ENCODE results near the gene RAPGEF5.

Gene RAPGEF5

GRCh38 chr7:22255834-22256233 lies 101.1 kb downstream of the RAPGEF5 start:
- no peak for DNase-seq

DNA sequence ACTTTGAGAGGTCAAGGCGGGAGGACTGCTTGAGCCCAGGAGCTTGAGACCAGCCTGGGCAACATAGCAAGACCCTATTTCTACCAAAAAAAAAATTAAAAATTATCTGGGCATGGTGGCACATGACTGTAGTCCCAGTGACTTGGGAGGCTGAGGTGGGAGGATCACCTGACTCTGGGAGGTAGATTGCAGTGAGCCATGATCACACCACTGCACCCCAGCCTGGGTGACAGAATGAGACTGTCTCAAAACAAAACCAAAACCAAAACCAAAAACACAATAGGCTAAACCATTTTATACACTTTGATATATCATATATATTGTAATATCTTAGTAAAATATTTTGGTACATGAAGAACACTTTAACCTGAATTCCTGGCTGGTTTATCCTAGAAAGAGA lies 101.6 kb downstream of the RAPGEF5 start:
- no peak for DNase-seq

DNA sequence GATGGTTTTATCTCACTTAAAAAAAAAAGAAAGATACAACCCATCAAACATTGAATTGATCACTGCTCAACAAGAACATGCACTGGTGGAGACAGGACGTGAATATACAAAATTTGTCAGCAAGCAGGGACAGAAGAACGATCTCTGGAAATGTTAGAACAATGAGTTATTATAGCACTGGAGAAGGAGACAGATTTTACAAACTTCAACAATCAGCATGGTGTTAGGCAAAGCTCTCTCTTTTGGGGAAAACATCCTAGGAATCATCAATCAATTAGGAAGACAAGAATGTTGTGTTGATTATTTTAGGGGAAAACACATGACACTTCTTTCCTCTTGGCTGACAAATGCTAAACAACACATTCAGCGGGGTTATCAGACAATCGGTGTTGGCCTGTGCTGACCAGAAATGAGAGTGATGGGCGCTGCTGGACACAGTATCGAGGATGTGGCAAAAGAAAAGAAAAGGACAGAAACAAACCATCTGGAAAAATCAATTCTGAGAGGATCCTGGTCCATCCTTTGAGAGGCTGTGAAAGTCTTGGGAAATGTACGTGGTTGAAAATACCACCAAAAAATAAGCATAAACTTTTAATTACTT lies 103.9 kb downstream of the RAPGEF5 start:
- no peak for DNase-seq

DNA sequence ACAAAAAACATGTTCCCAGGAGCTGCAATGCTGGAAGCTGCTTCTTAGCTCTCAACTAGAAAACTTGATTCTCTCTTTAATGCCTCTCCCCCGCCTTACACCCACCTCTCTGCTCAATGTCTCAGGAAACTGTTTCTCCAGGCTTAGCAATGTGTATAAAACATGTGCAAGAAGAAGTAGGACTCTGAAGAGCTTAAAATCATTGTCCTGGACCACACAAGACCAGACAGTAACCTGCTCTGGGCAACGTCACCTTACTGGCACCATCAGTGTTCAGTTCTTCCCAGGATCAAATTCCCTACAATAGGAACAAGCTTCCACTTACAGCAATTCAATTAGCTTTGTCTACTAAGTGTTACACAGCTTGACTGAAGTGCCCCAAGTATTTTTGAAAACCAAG lies 104.9 kb downstream of the RAPGEF5 start:
- DNase-seq: no peak

DNA sequence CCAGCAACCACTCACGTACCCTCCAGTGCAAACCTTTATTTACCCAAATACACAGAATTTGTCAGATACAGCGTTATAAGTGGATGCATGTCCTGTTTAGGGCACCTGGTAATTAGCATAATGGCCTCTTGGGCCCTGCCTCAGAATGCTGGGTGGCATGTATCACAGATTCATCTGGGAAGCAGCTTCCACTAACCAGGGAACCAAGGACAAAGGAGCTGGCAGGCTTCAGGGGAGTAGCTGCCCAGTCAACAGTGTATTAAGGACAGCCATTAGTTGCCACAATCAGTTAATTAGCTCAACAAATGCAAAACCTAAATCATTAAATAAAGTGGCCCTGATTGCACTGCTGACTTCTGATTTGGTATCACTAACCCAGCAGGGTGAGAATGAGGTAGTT lies 105.7 kb downstream of the RAPGEF5 start:
- DNase-seq: no peak

- no peak for DNase-seq
Measured at GRCh38 chr7:22250390-22250789, 106.6 kb downstream of the RAPGEF5 start.

- no peak for DNase-seq
Measured at GRCh38 chr7:22248111-22248809, 108.7 kb downstream of the RAPGEF5 start.

DNA sequence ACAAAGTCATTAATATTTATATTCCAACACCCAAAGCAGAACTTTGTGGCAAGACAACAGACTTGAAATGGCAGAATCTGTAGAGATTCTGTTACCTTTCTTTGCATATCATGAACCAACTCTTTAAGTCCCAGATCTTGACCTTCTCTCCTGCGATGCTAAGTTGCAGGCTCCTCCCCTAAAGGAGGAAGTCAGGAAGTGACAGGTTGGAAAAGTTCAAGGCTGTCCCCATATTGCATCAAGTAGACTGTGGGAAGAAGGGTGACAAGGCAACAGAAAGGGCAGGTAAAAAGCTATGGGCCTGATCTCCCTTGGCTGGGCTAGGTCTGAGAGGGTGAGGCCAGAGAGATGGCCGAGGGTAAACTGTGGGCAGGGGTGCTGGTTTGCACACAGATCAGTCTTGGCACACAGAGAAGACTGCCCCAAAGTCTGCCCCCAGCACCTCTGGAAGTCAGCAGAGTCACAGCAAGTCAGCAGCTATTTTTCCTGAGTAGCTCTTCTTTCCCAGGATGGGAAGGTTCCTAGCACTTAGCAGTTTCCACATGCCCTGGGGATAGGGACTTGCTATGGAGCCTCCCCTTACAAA lies 115.1 kb downstream of the RAPGEF5 start:
- DNase-seq: no peak

DNA sequence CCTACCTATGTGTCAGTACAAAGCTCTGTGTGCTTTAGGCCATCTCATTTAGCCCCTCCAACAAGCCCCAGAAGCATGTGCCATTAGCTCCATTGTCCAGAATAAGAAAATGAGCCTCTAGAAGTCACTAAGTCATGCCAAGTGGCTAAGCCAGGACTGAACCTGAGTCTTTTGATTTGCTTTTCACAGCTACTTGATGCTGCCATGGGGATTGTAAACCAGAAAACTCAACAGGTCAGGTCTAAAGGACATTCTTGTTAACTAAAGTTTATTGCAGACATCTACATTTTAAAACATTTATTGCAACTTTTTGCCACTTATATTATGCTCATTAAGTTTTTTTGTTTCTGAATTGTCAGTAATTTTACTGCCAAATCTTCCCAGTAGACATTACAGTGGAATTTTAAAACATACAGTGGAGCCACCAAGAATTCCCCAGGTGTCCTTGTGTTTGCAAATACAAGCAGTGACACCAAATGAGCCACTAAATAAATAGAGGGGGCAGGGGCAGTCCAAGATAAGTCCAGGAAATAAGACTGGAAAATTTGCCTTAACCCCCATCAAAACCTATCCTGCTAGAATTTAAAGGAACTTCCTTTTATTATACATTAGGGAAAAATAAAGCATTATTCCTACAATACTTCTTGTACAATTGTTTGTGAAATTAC lies 115.9 kb downstream of the RAPGEF5 start:
- DNase-seq: no peak

- no peak for DNase-seq
Measured at GRCh38 chr7:22238354-22239311, 118.3 kb downstream of the RAPGEF5 start.

DNA sequence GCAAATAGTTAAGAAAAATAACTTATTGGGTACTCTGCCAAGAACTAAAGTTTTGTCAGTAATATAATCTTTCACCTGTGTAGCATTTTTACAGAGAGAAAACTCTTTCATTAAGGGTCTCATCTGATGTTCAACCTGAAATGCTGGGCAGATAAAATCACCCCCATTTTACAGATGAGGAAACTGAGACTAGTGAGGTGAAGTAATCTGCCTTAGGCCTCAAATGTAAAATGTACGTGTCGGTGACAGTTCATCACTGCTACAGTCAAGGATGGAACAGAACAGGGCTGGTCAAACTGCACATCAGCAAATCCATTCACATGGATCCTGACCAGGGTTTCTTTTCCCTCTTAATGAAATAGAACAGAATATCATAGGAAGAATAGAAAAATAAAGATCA lies 121.8 kb downstream of the RAPGEF5 start:
- no peak for DNase-seq

GRCh38 chr7:22234227-22234626 lies 122.7 kb downstream of the RAPGEF5 start:
- DNase-seq: no peak

DNA sequence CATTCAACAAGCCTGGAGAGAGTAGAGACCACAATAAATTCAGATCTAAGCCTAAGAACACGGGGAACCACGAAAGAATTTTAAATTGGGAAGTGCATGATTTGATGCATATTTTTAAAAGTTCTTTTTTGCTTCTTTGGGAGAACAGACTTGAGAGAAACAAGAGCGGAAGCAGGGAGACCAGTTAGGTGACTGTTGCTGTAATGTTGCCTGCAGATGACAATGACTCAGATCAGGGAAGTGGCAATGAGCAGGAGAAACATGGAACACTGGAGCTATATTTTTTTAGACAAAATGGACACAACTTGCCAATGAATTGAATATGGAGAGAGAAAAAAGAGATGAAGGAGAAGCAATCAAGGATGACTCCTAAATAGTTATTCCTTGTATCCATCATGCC lies 125.1 kb downstream of the RAPGEF5 start:
- DNase-seq: no peak

GRCh38 chr7:22231141-22231540 lies 125.8 kb downstream of the RAPGEF5 start:
- DNase-seq: no peak

DNA sequence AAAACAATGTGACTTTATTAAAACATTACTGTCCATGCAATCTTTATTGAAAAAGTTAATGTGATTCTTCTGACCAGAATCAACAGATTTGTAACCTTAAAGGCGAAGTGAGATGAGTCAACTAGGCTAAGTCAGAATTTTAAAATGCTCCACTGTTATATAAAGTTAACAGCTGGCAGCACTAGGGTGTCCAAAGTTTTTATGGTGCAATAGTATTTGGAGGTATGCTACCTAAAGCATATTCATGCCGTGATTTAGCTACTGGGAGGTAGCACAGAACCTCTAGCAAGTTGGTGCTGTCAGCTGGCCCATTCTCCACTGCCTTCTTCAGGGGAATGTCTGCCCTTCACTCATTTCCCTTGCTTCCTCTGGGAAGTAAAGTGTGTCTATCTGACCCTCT lies 126.7 kb downstream of the RAPGEF5 start:
- no peak for DNase-seq

- no peak for DNase-seq
Measured at GRCh38 chr7:22229148-22229547, 127.8 kb downstream of the RAPGEF5 start.

- no peak for DNase-seq
Measured at GRCh38 chr7:22223807-22224206, 133.1 kb downstream of the RAPGEF5 start.

- no peak for DNase-seq
Measured at GRCh38 chr7:22220941-22221340, 136.0 kb downstream of the RAPGEF5 start.

DNA sequence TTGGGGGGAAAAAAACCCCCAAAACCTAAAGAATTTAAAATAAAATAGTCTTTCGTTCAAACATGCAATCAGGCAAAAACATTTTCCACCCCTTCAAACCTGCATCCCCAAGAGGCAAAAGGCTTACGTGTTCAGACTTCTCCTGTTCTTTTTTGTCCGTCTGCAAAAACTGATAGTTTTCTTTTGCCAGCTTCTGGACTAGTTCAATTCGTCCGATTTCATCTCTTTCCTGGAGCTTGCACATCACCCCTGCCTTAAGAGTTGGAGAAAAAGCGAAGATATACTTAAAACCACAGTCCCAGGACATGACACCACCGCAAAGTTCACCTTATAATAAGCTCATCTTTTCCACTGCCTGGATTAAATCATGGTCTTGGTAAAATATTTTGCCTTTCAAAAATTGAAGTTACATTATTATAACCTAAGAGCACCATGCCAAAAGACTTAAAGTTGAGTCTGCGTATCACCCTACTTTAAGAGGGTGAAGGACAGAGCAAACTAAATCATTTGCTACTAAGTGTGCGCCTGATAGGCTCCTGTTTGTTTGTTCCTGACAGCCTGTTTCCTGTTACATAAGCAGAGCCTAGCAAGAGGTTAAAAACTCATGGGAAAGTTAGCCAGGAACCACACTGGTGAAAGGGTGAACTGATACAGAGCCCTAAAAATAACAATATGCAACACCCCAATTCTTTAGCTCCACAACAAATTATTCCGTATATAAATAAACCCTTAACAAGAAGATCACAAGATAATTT lies 137.0 kb downstream of the RAPGEF5 start:
- no peak for DNase-seq

GRCh38 chr7:22219036-22219435 lies 137.9 kb downstream of the RAPGEF5 start:
- DNase-seq: no peak

DNA sequence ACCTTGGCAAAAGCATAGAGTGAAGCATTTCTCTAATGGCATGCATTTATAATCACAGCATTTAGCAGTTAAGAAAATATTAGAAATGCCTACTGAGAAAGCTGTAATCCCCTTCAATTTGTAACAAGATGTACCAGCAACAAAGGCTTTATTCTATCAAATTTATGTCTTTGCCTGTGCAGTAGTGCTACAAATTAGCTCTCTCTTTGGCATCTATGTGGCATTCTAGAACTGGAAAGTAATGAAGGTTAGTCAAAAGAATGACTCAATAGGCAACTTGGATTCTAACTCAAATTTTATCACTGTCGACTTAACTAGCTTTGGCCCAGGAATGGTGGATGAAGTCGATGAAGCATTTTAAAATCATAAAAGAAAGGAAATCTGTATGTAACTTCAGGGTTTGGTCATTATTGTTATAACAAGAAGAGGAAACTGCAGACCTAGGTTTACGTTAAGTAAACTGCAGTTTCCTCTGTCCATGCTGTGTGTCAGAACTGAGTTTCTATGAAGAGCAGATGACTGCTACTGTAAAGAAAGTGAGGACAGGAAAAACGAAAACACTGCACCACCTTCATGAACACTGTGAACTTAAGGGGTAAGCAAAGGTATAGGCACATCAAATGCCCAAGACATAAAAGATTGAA lies 140.0 kb downstream of the RAPGEF5 start:
- no peak for DNase-seq

- no peak for DNase-seq
Measured at GRCh38 chr7:22216309-22216708, 140.6 kb downstream of the RAPGEF5 start.
